Endodermal cell (in vitro differentiated cells): ENCODE results near the gene OTUD4. TPM values are rescaled to one million over a fixed set of nuclear protein-coding genes. Genes with fewer than 3 reads are reported as not detected.

ENCODE experiments used
- DNase-seq: peaks from one replicate; pipeline ENCODE4 v3.0.0-alpha.2; 2017
- H3K27ac ChIP-seq: 2 replicates; pipeline ENCODE4 v1.5.1; 2013; ENCODE audit warnings: mild to moderate bottlenecking, low read depth, low read length, moderate library complexity
- H3K27me3 ChIP-seq: 2 replicates; pipeline ENCODE4 v1.6.1; 2013; ENCODE audit warnings: mild to moderate bottlenecking, low read length, moderate library complexity; ENCODE audit not compliant: insufficient read depth, control insufficient read depth, poor library complexity, severe bottlenecking
- H3K36me3 ChIP-seq: 2 replicates; pipeline ENCODE4 v1.7.0; 2013; ENCODE audit warnings: mild to moderate bottlenecking, low read length, moderate library complexity; ENCODE audit not compliant: control insufficient read depth, insufficient read depth
- H3K4me1 ChIP-seq: one replicate; pipeline ENCODE4 v1.7.0; 2013; ENCODE audit warnings: low read length; ENCODE audit not compliant: control insufficient read depth, insufficient read depth
- H3K4me3 ChIP-seq: 2 replicates; pipeline ENCODE4 v1.5.1; 2013; ENCODE audit warnings: mild to moderate bottlenecking, low read length, moderate library complexity
- H3K9ac ChIP-seq: 2 replicates; pipeline ENCODE4 v1.6.1; 2013; ENCODE audit warnings: mild to moderate bottlenecking, low read length, moderate library complexity; ENCODE audit not compliant: poor library complexity, severe bottlenecking; ENCODE audit errors: extremely low read depth
- H3K9me3 ChIP-seq: 2 replicates; pipeline ENCODE4 v1.6.1; 2013; ENCODE audit warnings: mild to moderate bottlenecking, low read length, moderate library complexity; ENCODE audit not compliant: control insufficient read depth
- H3K27ac Mint-ChIP-seq: 2 replicates; pipeline ENCODE4 v1.8.0; 2020; ENCODE audit warnings: mixed read lengths
- H3K27me3 Mint-ChIP-seq: 2 replicates; pipeline ENCODE4 v1.8.0; 2021; ENCODE audit warnings: mild to moderate bottlenecking, mixed read lengths; ENCODE audit not compliant: insufficient read depth
- H3K36me3 Mint-ChIP-seq: 2 replicates; pipeline ENCODE4 v1.8.0; 2020; ENCODE audit warnings: low read depth, mixed read lengths
- H3K4me1 Mint-ChIP-seq: 2 replicates; pipeline ENCODE4 v1.8.0; 2020; ENCODE audit warnings: mixed read lengths
- H3K4me3 Mint-ChIP-seq: 2 replicates; pipeline ENCODE4 v1.8.0; 2020; ENCODE audit warnings: mild to moderate bottlenecking, moderate library complexity, mixed read lengths
- H3K9me3 Mint-ChIP-seq: 2 replicates; pipeline ENCODE4 v1.8.0; 2020; ENCODE audit warnings: mild to moderate bottlenecking, mixed read lengths
- CTCF ChIP-seq: fragments of 200-600 bp; sonication (generic); conservative IDR thresholded peaks from 2 replicates; pipeline ENCODE4 v1.5.0; 2021; ENCODE audit warnings: antibody characterized with exemption, mild to moderate bottlenecking
- whole genome bisulfite sequencing, 2 experiments: methylation state at CpG; one replicate each; pipeline versions ENCODE4 v1.1.5 to v1.1.7; 2013; ENCODE audit warnings: missing lambda C conversion rate in 2 of 2, mixed read lengths in 1 of 2; ENCODE audit not compliant: insufficient coverage in 1 of 2, insufficient read length in 1 of 2; 5-methylcytosine and 5-hydroxymethylcytosine counted together
- total RNA-seq, 2 donors: library from RNA; stranded (reverse); fragmentation: NEBNext Ultra II Directional in 1 of 2; extraction: Animal tissue kit (Norgen Biotek cat#: 25700) in 1 of 2; gene quantifications; 2 replicates in 1 of 2; 3 replicates in 1 of 2; pipeline ENCODE4 v1.2.1, GENCODE V29; 2021

Gene OTUD4
- total RNA-seq, 2 donors from 2014 or later: 49.6 to 55.5 TPM

- TF ChIP-seq CTCF: no peak
- H3K4me1 Mint-ChIP-seq: no peaks in the 10 kb centered on the region
- 97 to 100% methylated on average over 1 of the region's 1 CpG for WGBS, 2 experiments
- H3K36me3 Mint-ChIP-seq: peaks cover 59% of the 10 kb centered on the region
- no peak for DNase-seq
- H3K27ac Mint-ChIP-seq: no peak overlapping the region
- H3K27me3 ChIP-seq: no peaks in the 10 kb centered on the region
- no peak overlapping the region for H3K4me3 ChIP-seq
- no peak overlapping the region for H3K27ac ChIP-seq
- no peak overlapping the region for H3K4me3 Mint-ChIP-seq
- H3K9me3 Mint-ChIP-seq: no peaks in the 10 kb centered on the region
- no peaks in the 10 kb centered on the region for H3K4me1 ChIP-seq
- H3K9ac ChIP-seq: no peak overlapping the region
- peaks cover 73% of the 10 kb centered on the region for H3K36me3 ChIP-seq
- H3K27me3 Mint-ChIP-seq: no peaks in the 10 kb centered on the region
- peaks cover 4% of the 10 kb centered on the region for H3K9me3 ChIP-seq
Measured at GRCh38 chr4:145083891-145084605, 96.3 kb downstream of the OTUD4 start.

Other genes starting within 250 kb of the OTUD4 start
- gene ANAPC10, start 82.4 kb downstream of the OTUD4 start, total RNA-seq: 10 to 100 TPM; 25.0 to 29.6 TPM
- 10 to 100 TPM; 67.2 to 80.7 TPM for gene ABCE1, start 82.3 kb downstream of the OTUD4 start, total RNA-seq